Type B pancreatic cell (in vitro differentiated cells): ENCODE data around the gene SBNO2. TPM values are rescaled to one million over a fixed set of nuclear protein-coding genes. Genes with fewer than 3 reads are reported as not detected.
"Not testable (repeated sequence)": the region's sequence is repeated elsewhere in the genome, so short reads cannot be mapped to it uniquely, and the experiment has no call there.

Source experiments
- DNase-seq: peaks from one replicate; pipeline ENCODE4 v3.0.0; 2021; ENCODE audit warnings: mixed read lengths; ENCODE audit not compliant: unreplicated experiment; ENCODE audit errors: extremely low spot score
- H3K27ac Mint-ChIP-seq: 2 replicates; pipeline ENCODE4 v1.8.0; 2021; ENCODE audit warnings: mild to moderate bottlenecking, mixed read lengths
- H3K27me3 Mint-ChIP-seq: 2 replicates; pipeline ENCODE4 v1.8.0; 2021; ENCODE audit warnings: mixed read lengths
- H3K36me3 Mint-ChIP-seq: 2 replicates; pipeline ENCODE4 v1.8.0; 2021; ENCODE audit warnings: mixed read lengths
- H3K4me1 Mint-ChIP-seq: one replicate; pipeline ENCODE4 v1.8.0; 2021; ENCODE audit warnings: mixed read lengths; ENCODE audit not compliant: unreplicated experiment
- H3K4me3 Mint-ChIP-seq: 2 replicates; pipeline ENCODE4 v1.8.0; 2021; ENCODE audit warnings: mild to moderate bottlenecking, mixed read lengths
- H3K9me3 Mint-ChIP-seq: 2 replicates; pipeline ENCODE4 v1.8.0; 2021; ENCODE audit warnings: mixed read lengths
- CTCF ChIP-seq: fragments of 200-600 bp; sonication (generic); conservative IDR thresholded peaks from 2 replicates; pipeline ENCODE4 v1.5.0; 2021; ENCODE audit warnings: antibody characterized with exemption, mild to moderate bottlenecking
- total RNA-seq: library from RNA; stranded (reverse); gene quantifications from 2 replicates; pipeline ENCODE4 v1.2.1, GENCODE V29; 2021; ENCODE audit warnings: low replicate concordance

SBNO2 gene
- total RNA-seq, 1 donor from 2014 or later = 45.5 TPM

- DNase-seq = no peak
- Mint-ChIP-seq H3K4me1 (no peaks in the 10 kb centered on the region), H3K36me3 (peaks cover 4% of the 10 kb centered on the region), H3K27ac (no peak overlapping the region), H3K4me3 (no peak overlapping the region), H3K9me3 (no peaks in the 10 kb centered on the region), H3K27me3 (no peaks in the 10 kb centered on the region)
- no peak for TF ChIP-seq CTCF
Observed at GRCh38 chr19:1117654-1118053, 56.4 kb downstream of the SBNO2 start.

GRCh38 chr19:1116726-1117581 lies 57.1 kb downstream of the SBNO2 start:
- Mint-ChIP-seq H3K4me1 (no peaks in the 10 kb centered on the region), H3K9me3 (no peaks in the 10 kb centered on the region), H3K27me3 (no peaks in the 10 kb centered on the region), H3K4me3 (no peak overlapping the region), H3K36me3 (peaks cover 4% of the 10 kb centered on the region), H3K27ac (no peak overlapping the region)
- DNase-seq = no peak
- no peak for TF ChIP-seq CTCF

- no peaks in the 10 kb centered on the region for H3K36me3 Mint-ChIP-seq
- H3K9me3 Mint-ChIP-seq = no peaks in the 10 kb centered on the region
- H3K27me3 Mint-ChIP-seq = no peaks in the 10 kb centered on the region
- TF ChIP-seq CTCF = no peak
- no peak for DNase-seq
- no peaks in the 10 kb centered on the region for H3K4me1 Mint-ChIP-seq
- no peak overlapping the region for H3K4me3 Mint-ChIP-seq
- H3K27ac Mint-ChIP-seq = no peak overlapping the region
Observed at GRCh38 chr19:1115646-1116420, 58.2 kb downstream of the SBNO2 start.

GRCh38 chr19:1114728-1115127 lies 59.3 kb downstream of the SBNO2 start:
- not testable (repeated sequence) for H3K9me3 Mint-ChIP-seq, H3K4me1 Mint-ChIP-seq, H3K27me3 Mint-ChIP-seq, H3K36me3 Mint-ChIP-seq, H3K27ac Mint-ChIP-seq, DNase-seq, H3K4me3 Mint-ChIP-seq

- no peak for DNase-seq
- Mint-ChIP-seq H3K27ac (no peak overlapping the region), H3K27me3 (no peaks in the 10 kb centered on the region), H3K9me3 (no peaks in the 10 kb centered on the region), H3K4me3 (no peak overlapping the region), H3K36me3 (no peaks in the 10 kb centered on the region), H3K4me1 (no peaks in the 10 kb centered on the region)
- no peak for TF ChIP-seq CTCF
Observed at GRCh38 chr19:1113986-1114483, 60.0 kb downstream of the SBNO2 start.
